EL (cell line): Measurements from ENCODE around the gene CLPSL2.
"Not testable (repeated sequence)": the region's sequence is repeated elsewhere in the genome, so short reads cannot be mapped to it uniquely, and the experiment has no call there.

Experiments used
- DNase-seq: peaks from one replicate; pipeline ENCODE4 v3.0.0-alpha.2; 2016

CLPSL2 gene, protein sequence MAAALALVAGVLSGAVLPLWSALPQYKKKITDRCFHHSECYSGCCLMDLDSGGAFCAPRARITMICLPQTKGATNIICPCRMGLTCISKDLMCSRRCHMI

DNA sequence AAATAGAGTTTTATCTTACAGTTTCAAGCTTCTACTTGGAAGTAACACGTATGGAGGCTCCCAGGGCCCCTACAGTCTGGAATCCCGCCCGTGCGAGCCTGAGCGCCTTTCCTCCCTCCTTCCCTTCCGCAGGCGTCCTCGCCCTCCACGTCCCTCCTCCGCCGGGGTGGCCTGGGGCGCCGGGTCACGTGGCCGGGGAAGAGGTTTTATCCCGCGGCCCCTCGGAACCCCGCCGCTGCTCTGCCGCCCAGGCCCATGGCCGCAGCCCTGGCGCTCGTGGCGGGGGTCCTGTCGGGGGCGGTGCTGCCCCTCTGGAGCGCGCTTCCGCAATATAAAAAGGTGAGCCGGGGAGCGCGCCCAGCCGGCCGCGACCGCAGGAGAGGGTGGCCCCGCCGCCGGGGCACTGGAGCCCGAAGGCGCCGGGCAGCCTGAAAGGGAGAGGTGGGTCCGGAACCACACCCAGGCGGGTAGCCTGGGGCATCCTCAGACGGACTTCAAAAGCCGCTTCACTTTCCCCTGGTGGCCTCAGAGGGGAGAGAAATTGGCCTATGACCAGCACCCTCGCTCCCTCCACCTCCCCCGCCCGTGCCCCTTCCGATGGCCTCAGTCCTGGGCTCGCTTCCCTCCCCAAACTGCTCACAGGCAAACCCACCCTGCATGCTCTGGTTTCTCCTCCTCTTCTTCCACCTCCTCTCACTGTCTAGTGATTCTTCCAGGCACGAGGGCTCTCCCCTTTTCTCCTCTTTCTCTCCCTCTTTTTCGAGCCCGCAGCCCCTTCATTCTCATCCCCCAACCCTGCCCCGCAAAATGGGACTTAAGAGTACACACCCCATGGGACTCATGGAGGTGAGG is at the start of gene CLPSL2:
Gene CLPSL2, plus strand, starts transcription at position 235 of the 852 bp plus-strand sequence. Its CDS starts 21 bp downstream, at position 256.
- peak; percentile 23 for DNase-seq

GRCh38 chr6:35727231-35727934 is 49.0 kb upstream of the CLPSL2 start:
- DNase-seq, result peak; percentile 74

DNA sequence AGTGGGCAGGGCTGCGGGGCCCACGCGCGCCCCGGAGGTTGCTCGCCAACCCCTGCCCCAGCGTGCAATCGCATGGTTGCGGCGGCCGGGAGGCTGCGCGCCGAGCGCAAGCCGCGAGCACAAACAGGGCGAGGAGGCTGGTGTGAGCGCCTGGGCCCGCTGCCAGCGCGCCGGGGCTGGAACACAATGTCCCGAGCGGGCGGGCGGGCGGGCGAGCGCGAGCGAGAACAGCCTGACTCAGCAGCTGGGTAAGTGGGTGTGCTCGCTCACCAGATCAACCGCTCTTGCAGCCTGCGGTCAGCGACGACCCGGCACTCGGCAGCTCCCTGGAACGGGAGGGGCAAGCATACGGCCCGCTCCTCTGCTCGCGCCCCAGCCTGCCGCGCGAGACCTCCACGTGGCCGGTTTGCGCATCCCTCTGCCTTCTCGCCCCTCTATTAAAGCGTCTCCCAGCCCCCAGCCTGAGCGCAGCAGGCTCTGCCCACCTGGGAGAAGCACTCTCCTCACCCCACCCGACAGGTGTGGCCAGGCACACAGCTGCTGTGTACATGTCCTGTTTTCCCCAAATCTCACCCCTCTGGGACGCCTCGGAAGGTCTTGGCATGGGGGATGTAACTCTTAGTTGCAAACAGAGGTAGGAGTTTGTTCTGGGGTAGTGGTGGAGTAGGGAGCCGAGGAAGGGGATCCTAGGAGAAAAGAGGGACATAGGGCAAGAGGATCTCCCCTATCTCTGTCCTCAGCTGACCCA is 48.3 kb upstream of the CLPSL2 start:
- peak; percentile 94 for DNase-seq

DNA sequence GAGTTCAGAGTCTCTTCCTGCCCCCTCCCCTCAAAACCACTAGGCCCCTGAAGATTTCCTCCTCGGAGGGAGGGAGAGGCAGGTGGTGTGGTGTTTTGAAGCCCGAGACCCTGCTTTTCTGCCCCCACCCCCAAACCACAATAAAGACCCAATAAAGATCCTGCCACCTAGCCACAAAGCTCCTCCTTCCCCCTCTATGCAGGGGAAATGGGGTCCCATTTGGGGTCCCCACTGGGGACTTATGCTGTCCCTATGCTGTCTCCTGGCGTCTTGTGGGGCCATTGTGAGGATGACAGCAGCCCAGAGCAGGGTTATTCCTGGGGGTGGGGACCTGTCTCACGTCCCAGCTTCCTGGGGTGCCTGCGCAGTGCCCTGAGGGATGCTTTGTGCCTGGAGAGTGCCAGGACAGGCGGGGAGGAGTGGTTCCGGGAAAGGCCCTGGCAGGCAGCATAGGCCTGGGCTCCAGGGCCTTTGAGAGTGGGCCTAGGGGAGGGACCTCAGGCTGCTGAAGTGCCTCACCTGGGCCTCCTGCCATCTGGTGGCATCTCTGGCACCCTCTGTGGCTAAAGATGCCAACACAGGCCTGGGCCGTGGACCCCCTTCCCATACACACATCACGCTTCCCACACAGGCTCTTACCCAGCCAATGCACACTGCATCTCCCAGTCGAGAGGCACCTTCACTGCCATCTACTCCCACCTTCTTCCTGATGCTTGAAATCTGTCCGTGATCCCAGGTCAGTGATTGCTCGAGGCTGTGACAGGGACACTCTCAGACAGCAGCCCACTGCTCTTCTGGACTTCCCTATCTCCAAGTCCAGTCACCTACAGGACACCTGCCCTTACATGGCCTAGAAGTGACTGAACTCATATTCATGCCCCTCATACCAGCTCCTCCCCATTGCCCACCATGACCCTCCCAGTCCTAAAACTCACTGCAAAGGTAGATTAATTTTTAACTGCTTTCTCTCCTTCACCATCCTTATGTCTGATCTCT is 47.4 kb upstream of the CLPSL2 start:
- DNase-seq, result no peak

- DNase-seq, result no peak
These were observed 46.7 kb upstream of the CLPSL2 start for GRCh38 chr6:35729722-35730121.

DNA sequence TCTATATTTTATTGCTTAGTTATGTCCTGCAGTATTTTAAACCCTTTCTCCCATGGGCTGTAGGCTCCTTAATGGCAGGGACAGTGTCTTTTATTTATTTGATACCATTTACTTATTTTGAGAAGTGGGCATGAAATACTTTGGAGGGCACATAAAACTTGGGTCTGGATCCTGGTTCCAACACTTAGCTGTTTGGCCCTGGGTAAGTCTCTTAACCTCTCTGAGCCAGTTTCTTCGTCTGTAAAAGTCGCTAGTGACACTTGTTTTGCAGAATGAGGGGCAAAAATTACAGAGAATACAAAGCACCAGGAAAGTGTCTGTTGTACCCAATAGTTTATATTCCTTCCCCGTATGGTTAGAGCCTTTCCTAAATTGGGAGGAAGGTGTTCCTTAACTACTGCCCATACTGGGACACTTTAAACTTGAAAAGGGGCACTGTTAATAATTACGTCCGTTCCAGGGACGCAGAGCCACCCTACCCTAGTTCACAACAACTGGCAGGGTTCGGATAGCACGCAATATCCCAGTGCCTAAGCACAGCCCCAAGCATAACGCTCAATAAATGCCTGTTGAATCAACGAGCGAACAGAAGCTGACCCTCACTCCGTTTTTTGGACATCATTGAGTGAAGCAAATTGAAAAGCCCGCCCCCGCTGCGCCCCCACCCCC is 45.5 kb upstream of the CLPSL2 start:
- no peak for DNase-seq

DNA sequence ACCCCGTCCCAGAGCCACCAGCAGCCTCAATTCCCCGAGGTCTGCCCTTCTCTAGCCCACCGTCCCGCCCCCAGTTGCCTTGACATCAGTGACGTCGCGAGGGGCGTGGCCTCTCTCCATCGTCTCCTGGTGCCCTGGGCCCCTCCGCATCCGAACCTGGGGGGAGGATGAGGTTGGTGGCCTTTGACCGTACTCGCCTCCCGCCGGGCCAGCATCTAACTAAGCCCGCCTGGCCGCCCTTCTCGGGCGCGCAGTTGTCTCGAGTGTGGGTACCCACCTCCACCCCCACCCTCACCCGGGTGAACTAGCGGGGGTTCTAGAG is 45.0 kb upstream of the CLPSL2 start:
- DNase-seq, result peak; percentile 85

DNA sequence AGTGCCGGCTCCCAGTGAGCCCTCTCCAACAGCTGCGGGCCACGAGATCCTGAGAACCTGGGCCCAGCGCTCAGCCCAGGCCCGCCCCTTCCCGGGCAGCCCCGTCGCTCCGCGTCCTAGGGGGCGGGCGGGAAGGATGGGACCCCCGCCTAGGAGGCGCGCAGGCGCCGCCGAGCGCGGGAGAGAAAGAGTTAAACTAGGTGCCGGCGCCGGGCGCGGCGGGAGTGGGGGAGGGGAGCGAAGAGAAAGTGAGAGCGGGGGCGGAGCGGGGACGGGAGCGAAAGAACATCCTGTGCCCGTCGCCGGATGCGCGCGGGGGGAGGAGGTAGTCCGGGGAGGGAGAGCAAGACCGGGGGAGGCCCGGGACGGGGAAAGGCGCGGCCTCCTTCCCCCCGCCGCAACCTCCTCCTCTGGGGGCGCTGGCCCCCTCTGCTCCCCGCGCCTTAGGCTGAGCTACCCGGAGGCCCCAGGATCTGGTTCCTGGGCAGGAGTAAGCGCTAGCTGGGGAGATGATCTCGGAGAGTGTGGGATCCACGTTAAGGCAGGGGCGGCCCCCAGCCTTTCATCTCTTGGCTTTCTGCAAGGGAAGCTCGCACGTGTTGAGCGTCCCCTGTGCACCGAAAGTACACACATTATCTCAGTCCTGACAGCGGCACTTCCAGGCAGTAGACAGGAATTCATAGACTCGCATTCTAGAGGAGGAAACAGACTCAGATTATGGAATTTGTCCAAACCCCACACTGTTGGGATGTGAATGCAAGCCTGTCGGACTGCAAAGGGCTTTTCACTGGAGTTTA is 44.5 kb upstream of the CLPSL2 start:
- peak; percentile 86 for DNase-seq

DNA sequence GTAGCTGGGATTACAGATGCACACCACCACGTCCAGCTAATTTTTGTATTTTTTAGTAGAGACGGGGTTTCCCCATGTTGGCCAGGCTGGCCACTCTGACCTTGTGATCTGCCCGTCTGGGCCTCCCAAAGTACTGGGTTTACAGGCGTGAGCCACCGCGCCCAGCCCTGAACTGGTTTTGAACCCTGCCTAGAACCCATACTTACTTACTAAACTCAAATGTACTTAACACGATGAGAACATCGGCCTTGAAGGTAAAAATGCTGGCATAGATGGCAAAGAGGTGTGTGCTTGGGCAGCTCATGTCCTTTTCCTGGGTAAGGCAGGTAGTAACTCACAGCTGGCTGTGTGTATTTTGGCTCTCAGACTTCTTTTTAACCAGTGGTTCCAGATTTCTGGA is 42.8 kb upstream of the CLPSL2 start:
- no peak for DNase-seq

DNA sequence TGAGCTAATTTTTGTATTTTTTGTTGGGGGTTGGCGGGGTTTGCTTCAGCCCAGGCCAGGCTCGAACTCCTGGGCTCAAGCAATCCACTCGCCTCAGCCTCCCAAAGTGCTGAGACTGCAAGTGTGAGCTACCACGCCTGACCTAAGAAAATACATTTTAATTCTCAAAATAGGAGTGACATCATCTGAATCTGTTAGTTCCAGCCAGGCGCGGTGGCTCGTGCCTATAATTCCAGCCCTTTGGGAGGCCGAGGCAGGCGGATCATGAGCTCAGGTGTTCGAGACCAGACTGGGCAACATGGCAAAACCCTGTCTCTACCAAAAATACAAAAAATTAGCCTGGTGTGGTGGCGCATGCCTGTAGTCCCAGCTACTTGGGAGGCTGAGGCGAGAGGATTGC is 42.1 kb upstream of the CLPSL2 start:
- not testable (repeated sequence) for DNase-seq

DNA sequence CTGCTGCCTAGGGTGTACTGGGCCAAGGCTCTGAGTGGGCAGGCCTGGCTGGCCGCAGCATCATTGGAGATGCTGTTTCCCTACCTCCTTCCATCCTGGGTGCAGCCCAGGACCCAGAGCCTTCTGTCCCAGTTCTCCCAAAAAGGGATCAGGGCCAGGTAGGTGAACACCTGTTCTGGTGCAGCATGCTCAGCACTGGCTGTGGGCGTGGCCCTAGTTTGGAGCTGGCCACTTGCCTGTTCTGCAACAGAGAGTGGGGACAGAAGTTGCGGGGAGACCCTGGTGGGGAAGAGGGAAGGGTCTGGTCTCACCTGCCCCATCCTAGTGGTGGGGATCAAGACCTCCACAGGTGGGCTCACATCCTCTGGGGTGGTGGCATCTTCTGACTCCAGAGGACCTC is 40.9 kb upstream of the CLPSL2 start:
- DNase-seq, result no peak

- peak; percentile 71 for DNase-seq
These were observed 40.0 kb upstream of the CLPSL2 start for GRCh38 chr6:35736253-35736894.

DNA sequence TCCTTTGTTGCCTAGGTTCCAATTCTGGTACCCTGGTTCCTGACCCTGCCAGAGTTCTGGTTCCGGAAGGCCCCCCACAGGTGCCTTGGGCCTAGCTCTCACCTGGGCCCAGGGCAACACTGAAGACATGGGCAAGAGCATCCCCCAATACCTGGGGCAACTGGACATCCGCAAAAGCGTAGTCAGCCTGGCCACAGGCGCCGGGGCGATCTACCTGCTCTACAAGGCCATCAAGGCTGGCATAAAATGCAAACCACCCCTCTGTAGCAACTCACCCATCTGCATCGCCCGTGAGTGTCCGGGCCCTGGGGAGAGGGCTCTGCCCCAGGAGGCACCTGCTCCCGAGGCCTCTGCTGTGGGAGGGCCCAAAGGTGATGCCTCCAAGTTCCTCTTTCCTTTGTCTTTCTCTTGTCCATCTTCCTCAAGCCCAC is 39.4 kb upstream of the CLPSL2 start, which contains the start of gene ARMC12:
Gene ARMC12, plus strand, starts transcription at position 51 of the 431 bp plus-strand sequence. Its CDS starts 77 bp downstream, at position 128.
- no peak for DNase-seq

GRCh38 chr6:35737413-35738211 is 38.8 kb upstream of the CLPSL2 start:
- DNase-seq, result peak; percentile 78

GRCh38 chr6:35739645-35740524 is 36.5 kb upstream of the CLPSL2 start:
- DNase-seq, result no peak

DNA sequence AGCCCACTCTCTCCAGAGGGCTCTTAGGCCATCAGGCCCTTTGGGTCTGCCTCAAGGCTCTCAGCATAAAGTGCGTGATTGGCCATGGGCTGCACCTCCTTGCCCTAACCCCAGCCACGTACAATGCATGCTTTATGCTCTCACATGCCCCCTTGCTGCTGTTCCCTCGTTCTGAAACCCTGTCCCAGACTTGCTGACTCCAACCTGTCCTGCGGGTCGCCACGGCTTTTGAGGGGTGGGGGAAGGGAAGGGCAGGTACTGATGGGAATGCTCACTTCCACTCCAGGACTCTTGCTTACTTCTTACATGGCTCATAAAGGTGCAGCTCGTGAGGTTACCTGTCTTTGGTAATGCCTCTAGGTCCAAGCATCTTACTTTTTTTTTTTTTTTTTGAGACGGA is 33.6 kb upstream of the CLPSL2 start:
- DNase-seq, result no peak

DNA sequence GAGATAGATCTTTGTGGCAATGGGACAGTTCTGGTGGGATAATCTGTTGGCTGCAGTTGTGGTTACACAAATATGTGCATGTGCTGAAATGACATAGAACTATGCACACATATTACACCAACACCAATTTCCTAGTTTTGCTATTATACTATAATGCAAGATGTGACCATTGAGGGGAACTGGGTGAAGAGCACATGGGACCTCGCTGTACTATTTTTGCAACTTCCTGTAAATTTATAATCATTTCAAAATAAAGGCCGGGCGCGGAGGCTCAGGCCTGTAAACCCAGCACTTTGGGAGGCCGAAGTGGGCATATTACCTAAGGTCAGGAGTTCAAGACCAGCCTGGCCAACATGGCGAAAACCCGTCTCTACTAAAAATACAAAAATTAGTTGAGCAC is 30.9 kb upstream of the CLPSL2 start:
- DNase-seq, result no peak

DNA sequence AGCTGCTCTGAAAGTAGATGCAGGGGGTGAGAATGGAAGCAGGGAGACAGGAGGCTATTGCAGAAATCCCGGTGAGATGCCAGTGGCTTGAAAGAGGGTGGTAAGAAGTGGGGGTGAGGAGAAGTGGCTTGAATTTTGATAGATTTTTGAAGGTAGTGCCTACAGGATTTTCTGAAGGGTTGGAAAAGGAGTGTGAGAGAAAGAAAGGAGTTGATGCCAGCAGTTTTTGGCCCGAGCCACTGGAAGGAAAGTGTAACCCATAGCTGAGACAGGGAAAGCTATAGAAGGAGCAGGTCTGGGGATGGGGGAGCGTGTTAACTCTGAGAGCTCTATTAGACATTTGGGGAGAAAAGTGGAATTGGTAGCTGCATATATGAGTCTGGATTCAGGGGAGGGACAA is 29.9 kb upstream of the CLPSL2 start:
- no peak for DNase-seq
